ENCODE measurements around the gene SPPL2A. TPM values are rescaled to one million over a fixed set of nuclear protein-coding genes. Genes with fewer than 3 reads are reported as not detected.

SPPL2A gene, protein sequence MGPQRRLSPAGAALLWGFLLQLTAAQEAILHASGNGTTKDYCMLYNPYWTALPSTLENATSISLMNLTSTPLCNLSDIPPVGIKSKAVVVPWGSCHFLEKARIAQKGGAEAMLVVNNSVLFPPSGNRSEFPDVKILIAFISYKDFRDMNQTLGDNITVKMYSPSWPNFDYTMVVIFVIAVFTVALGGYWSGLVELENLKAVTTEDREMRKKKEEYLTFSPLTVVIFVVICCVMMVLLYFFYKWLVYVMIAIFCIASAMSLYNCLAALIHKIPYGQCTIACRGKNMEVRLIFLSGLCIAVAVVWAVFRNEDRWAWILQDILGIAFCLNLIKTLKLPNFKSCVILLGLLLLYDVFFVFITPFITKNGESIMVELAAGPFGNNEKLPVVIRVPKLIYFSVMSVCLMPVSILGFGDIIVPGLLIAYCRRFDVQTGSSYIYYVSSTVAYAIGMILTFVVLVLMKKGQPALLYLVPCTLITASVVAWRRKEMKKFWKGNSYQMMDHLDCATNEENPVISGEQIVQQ
- total RNA-seq (141 and 159 TPM in 2 replicates), polyA plus RNA-seq (69.8 and 111 TPM in 2 replicates)

DNA sequence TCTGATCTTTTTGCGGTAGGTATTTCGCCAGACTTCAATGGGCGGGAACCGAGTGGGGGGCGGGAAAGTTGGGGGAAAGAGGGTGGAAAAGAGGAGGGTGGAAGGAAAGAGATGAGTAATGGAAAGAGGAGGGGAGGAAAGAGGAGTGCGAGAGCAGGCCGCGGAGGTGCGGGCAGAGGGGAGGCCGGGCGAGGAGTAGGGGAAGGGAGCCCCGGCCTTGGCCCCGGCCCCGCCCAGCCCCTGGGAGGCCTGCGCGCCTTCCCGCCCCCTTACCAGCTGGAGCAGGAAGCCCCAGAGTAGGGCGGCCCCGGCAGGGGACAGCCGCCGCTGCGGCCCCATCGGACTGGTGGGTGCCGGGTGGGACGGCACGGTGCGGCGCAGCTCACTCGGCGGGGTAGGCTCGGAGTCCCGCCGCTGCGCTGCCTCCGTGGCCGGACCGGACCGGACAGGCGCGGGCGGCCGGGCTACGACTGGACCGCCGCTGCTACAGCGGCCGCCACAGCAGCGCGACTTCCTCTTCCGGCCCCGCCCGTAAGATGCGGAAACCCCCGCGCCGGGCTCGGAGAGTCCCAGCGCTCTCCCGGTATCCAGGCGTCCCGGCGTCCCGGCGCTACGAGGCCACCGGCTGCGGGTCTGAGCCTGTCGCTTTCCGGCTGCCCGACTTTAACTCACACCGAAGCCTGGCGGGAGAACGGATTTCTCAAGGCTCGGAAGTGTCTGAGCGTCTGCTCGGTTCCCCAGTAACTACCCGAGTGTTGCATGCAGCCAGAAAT lies at the start of gene SPPL2A:
Gene SPPL2A (minus strand): TSS at position 512 of the 773 bp plus-strand sequence. CDS start 173 bp downstream, at position 339.
- peak within 1 kb of the TSS; percentile 51 for H2AFZ ChIP-seq
- H3K79me2 ChIP-seq, result peaks cover 39% of the 10 kb centered on the region
- no peaks in the 10 kb centered on the region for H3K27me3 ChIP-seq
- no peaks in the 10 kb centered on the region for H3K36me3 ChIP-seq (replicated peaks; ENCODE audit: insufficient read depth, low read depth)
- DNase-seq (ENCODE audit: low spot score), result peak; percentile 94
- no peaks in the 10 kb centered on the region for H3K9me3 ChIP-seq (ENCODE audit: low read depth)
- WGBS (ENCODE audit: low lambda C conversion rate, missing lambda C conversion rate), result under 1% methylated on average over 65 of the region's 77 CpGs
- peaks cover 5% of the 10 kb centered on the region for H3K4me1 ChIP-seq (ENCODE audit: insufficient read depth)
- H3K9me2 ChIP-seq (replicated peaks; ENCODE audit: insufficient read depth), result no peaks in the 10 kb centered on the region
- peak within 1 kb of the TSS; percentile 97 for H3K27ac ChIP-seq
- TF ChIP-seq EZH2 (IDR thresholded peaks at IDR 0.05; ENCODE audit: borderline replicate concordance), result no peak
- TF ChIP-seq, protein P1, sequence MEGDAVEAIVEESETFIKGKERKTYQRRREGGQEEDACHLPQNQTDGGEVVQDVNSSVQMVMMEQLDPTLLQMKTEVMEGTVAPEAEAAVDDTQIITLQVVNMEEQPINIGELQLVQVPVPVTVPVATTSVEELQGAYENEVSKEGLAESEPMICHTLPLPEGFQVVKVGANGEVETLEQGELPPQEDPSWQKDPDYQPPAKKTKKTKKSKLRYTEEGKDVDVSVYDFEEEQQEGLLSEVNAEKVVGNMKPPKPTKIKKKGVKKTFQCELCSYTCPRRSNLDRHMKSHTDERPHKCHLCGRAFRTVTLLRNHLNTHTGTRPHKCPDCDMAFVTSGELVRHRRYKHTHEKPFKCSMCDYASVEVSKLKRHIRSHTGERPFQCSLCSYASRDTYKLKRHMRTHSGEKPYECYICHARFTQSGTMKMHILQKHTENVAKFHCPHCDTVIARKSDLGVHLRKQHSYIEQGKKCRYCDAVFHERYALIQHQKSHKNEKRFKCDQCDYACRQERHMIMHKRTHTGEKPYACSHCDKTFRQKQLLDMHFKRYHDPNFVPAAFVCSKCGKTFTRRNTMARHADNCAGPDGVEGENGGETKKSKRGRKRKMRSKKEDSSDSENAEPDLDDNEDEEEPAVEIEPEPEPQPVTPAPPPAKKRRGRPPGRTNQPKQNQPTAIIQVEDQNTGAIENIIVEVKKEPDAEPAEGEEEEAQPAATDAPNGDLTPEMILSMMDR (IDR thresholded peaks at IDR 0.05; ENCODE audit: poor library complexity), result no peak
- TF ChIP-seq EZH2phosphoT487 (IDR thresholded peaks at IDR 0.05; ENCODE audit: low read depth, severe bottlenecking, unreplicated experiment), result no peak
- H3K4me3 ChIP-seq, result peak within 1 kb of the TSS; percentile 38
- H3K4me2 ChIP-seq, result peak within 1 kb of the TSS; percentile 76
- H4K20me1 ChIP-seq (ENCODE audit: insufficient read depth, poor library complexity, severe bottlenecking), result no peaks in the 10 kb centered on the region

DNA sequence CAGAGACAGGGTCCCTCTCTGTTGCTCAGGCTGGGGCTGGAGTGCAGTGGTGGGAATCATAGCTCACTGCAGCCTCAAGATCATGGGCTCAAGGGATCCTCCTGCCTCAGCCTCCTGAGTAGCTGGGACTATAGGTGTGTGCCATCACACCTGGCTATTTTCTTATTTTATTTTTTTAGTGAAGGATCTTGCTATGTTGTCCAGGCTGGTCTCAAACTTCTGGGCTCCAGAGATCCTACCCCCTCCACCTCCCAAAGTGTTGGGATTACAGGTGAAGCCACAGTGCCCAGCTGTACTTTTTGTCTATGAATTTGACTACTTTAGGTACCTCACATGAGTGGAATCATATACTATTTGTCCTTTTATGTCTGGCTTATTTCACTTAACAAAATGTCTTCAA lies 49.1 kb upstream of the SPPL2A start:
- H3K4me1 ChIP-seq (ENCODE audit: insufficient read depth), result no peaks in the 10 kb centered on the region
- no peaks in the 10 kb centered on the region for H3K9me3 ChIP-seq (ENCODE audit: low read depth)
- H3K4me2 ChIP-seq, result no peak overlapping the region
- H2AFZ ChIP-seq, result no peak overlapping the region
- H4K20me1 ChIP-seq (ENCODE audit: insufficient read depth, poor library complexity, severe bottlenecking), result no peaks in the 10 kb centered on the region
- H3K4me3 ChIP-seq, result no peak overlapping the region
- no peaks in the 10 kb centered on the region for H3K36me3 ChIP-seq (replicated peaks; ENCODE audit: insufficient read depth, low read depth)
- DNase-seq (ENCODE audit: low spot score), result no peak
- TF ChIP-seq, protein P1 (IDR thresholded peaks at IDR 0.05; ENCODE audit: poor library complexity), result no peak
- TF ChIP-seq EZH2phosphoT487 (IDR thresholded peaks at IDR 0.05; ENCODE audit: low read depth, severe bottlenecking, unreplicated experiment) (no peak), EZH2 (IDR thresholded peaks at IDR 0.05; ENCODE audit: borderline replicate concordance) (no peak)
- no peaks in the 10 kb centered on the region for H3K9me2 ChIP-seq (replicated peaks; ENCODE audit: insufficient read depth)
- no peaks in the 10 kb centered on the region for H3K27me3 ChIP-seq
- no peak overlapping the region for H3K27ac ChIP-seq
- H3K79me2 ChIP-seq, result no peaks in the 10 kb centered on the region

DNA sequence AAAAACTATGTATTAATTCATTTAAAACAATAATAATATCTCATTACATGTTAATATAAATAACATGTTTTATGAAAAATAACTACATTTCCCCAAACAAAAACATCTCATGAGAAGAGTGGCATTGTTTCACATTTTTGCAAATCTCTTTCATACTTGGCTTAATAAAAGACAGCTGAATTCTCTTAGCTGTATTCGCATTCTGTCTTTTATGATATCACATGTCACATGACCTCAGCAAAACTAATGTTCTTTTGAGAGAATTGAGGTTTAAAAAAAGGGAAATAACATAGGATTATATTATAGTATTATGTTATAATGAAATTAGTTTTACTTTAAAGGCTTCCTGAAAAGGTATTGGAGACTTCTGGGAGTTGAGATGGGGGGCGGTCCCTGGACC lies 48.4 kb upstream of the SPPL2A start:
- no peak overlapping the region for H3K27ac ChIP-seq
- H2AFZ ChIP-seq, result no peak overlapping the region
- TF ChIP-seq EZH2 (IDR thresholded peaks at IDR 0.05; ENCODE audit: borderline replicate concordance) (no peak), EZH2phosphoT487 (IDR thresholded peaks at IDR 0.05; ENCODE audit: low read depth, severe bottlenecking, unreplicated experiment) (no peak)
- TF ChIP-seq, protein P1 (IDR thresholded peaks at IDR 0.05; ENCODE audit: poor library complexity), result no peak
- H3K4me1 ChIP-seq (ENCODE audit: insufficient read depth), result no peaks in the 10 kb centered on the region
- no peaks in the 10 kb centered on the region for H3K36me3 ChIP-seq (replicated peaks; ENCODE audit: insufficient read depth, low read depth)
- no peaks in the 10 kb centered on the region for H3K9me2 ChIP-seq (replicated peaks; ENCODE audit: insufficient read depth)
- H3K4me3 ChIP-seq, result no peak overlapping the region
- H3K79me2 ChIP-seq, result no peaks in the 10 kb centered on the region
- H3K4me2 ChIP-seq, result no peak overlapping the region
- 77% methylated on average over 2 of the region's 2 CpGs for WGBS (ENCODE audit: low lambda C conversion rate, missing lambda C conversion rate)
- H3K9me3 ChIP-seq (ENCODE audit: low read depth), result no peaks in the 10 kb centered on the region
- no peak for DNase-seq (ENCODE audit: low spot score)
- no peaks in the 10 kb centered on the region for H4K20me1 ChIP-seq (ENCODE audit: insufficient read depth, poor library complexity, severe bottlenecking)
- no peaks in the 10 kb centered on the region for H3K27me3 ChIP-seq
